Amniotic stem cell (primary cell): ENCODE measurements around the gene ARHGAP23.
"Not testable (repeated sequence)": the region's sequence is repeated elsewhere in the genome, so short reads cannot be mapped to it uniquely, and the experiment has no call there.

Experiments used
- DNase-seq: peaks from one replicate; lab custom pipeline; 2025; lab: John Stamatoyannopoulos, UW

Gene ARHGAP23

GRCh38 chr17:38491346-38492066, 63.2 kb downstream of the ARHGAP23 start:
- not testable (repeated sequence) for DNase-seq

- peak; percentile 56 for DNase-seq
Measured at GRCh38 chr17:38492067-38493040, 64.1 kb downstream of the ARHGAP23 start.

DNA sequence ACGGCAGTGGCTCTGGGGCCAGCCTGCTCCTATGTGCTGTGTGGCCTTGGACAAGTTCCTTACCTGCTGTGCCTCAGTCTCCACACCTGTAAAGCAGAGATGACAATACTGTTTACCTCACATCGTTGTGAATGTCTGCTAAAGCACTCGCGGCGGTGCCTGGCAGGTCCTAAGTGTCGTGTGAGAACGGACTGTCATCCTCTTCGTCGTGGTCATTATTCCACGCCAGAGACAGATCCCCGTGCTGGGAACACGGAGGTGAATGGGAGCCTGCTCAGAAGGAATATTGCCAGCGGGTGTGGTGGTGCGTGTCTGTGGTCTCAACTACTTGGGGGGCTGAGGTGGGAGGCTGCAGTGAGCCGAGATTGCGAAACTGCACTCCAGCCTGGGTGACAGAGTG, 65.9 kb downstream of the ARHGAP23 start:
- not testable (repeated sequence) for DNase-seq

DNA sequence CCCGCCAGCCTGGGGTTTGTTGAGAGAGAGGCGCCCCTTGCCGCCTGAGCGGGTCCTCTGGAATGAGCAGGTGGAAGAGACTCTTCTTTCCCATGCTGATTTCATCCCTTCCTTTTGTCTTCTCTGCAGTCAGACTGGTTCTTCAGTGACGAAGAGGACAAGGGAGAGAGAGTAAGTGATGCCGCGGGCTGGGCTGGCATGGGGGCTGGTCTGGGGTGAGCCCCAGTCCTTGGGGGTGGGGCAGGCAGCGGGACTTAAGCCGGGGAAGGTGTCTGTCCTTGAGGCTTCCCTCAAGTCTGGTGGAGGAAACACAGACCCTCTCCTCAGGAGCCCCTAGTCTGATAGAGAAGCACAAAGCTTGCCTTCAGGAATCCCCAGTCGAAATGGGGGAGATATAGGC, 69.4 kb downstream of the ARHGAP23 start:
- not testable (repeated sequence) for DNase-seq

DNA sequence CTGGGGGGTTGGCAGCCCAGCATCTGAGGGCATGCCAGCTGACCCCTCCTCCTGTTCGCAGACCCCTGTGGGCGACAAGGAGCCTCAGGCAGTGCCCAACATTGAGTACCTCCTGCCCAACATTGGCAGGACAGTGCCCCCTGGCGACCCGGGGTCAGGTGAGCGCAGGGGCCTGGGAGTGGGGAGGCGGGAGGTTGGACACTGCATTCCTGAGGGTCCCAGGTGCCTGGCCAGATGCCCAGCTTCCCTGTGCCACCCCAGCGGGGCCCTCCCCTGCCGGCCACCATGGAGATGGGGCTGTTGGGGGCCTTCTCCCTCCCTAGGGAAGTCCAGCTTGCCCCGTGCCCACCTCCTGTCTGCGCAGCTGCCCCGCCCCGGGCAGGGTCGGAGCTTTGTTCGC, 70.1 kb downstream of the ARHGAP23 start:
- DNase-seq, result no peak

- DNase-seq, result not testable (repeated sequence)
Measured at GRCh38 chr17:38499230-38499629, 71.0 kb downstream of the ARHGAP23 start.

GRCh38 chr17:38501718-38502117, 73.5 kb downstream of the ARHGAP23 start:
- not testable (repeated sequence) for DNase-seq

DNA sequence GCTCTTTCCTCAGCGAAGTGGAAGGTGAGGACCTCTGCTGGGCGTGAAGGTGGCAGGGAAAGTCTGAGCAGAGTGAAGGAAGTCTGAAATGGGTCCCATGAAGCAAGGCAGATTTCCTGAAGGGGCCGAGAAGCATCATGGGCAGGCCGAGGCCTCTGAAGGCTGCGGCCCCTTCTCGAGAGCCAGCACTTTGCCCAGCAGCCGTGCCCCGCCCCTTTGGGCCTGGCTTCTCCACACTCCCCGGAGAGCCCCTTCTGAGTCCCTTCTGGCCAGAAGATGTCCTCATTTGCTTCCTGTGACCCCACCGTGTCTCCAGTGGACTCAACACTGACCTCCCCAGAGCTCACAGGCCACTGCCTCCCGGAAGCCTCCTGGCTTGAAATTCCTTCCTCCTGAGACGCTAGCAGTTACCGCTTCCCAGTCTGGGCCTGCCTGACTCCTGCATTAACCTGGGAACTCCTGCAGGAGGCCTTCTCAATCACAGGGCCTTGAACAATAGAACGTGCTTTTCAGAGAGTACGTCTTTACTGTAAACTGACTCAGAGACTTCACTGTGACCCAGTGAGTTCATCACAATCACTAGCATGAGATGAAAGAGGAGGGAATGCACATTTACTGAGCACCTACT, 75.1 kb downstream of the ARHGAP23 start:
- DNase-seq, result not testable (repeated sequence)

- DNase-seq, result no peak
Measured at GRCh38 chr17:38504216-38504615, 76.0 kb downstream of the ARHGAP23 start.

- DNase-seq, result no peak
Measured at GRCh38 chr17:38507436-38507835, 79.2 kb downstream of the ARHGAP23 start.

GRCh38 chr17:38507921-38508569, 79.8 kb downstream of the ARHGAP23 start:
- no peak for DNase-seq

GRCh38 chr17:38508570-38508950, 80.3 kb downstream of the ARHGAP23 start:
- DNase-seq, result no peak

GRCh38 chr17:38508954-38509771, 80.9 kb downstream of the ARHGAP23 start:
- peak; percentile 90 for DNase-seq

DNA sequence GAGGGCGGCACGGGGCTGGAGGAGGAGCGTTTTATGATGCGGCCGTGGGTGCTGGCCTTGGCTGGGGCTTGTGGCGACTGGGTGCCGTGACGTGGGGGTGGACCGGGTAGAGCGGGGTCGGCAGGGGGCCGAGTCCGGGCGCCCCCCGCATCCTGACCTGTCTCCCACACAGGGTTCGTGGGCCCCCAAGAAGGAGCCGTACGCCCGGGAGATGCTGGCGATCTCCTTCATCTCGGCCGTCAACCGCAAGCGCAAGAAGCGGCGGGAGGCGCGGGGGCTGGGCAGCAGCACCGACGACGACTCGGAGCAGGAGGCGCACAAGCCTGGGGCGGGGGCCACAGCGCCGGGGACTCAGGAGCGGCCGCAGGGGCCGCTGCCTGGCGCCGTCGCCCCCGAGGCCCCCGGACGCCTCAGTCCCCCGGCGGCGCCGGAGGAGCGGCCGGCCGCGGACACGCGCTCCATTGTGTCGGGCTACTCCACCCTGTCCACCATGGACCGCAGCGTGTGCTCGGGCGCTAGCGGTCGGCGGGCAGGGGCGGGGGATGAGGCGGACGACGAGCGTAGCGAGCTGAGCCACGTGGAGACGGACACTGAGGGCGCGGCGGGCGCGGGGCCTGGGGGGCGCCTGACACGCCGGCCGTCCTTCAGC, 81.6 kb downstream of the ARHGAP23 start:
- DNase-seq, result no peak

- no peak for DNase-seq
Measured at GRCh38 chr17:38510421-38511149, 82.3 kb downstream of the ARHGAP23 start.

DNA sequence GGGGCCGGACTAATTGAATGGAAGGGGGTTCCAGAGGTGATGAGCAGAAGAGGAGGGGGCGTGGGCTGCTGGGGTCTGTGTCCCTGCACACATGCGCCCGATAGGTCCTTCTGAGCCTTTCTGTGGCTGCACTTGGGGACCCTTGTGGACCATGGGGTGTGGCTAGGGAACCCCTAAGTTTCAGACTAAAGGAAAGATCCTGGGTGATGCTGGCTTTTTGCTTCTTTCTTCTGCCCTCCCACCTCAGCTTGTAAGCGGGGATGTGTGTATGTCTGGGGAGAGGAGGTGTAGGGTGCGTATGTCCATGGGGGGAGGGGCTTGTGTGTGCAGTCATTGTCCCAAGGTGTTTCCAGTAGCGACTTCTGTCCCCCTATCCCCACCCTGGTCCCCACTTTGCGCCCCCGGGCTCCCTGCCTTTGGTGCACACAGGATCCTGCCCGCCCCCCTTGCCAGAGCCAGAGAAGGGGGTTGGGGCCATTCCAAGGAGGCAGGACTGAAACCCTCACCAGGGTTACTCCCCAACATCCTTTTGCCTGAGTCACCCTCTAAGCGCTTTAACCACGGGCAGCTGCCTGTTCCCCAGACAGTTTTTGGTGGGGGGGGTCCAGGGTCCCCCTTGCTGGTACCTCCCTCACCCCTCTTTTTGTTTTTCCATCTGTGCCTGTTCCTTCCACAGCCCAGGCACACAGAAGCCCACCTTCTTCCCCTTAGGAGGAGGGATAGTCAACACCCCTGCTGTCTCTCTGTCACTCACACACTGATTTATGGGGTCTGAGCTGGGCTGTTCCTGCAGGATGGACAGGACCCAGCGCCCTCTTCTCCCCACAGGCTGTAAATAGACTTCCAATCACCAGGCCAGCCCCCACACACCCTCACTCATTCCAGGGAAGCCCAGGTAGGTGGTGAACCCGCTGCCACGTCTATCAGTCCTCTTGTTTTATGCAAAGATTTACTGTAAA, 83.2 kb downstream of the ARHGAP23 start:
- DNase-seq, result peak; percentile 27

GRCh38 chr17:38512473-38513058, 84.3 kb downstream of the ARHGAP23 start:
- DNase-seq, result no peak

DNA sequence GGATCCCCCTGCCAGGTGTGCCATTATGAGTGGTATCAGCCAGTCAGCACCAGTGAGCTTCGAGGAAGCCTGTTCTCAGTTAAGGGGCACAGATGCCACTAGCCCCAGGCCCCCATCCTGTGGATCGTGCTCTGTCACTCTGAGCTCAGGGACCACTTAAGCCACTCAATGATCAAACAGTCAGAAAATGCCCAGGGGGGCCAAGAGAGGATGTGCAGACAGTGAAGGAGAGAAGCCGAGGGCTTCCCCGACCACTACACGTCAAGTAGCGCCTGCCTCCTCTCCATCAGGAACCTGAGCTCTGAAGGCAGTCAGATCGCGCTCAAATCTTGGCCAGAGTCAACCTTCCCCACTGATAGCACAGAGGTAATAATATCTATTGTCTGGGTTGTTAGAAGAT, 98.3 kb downstream of the ARHGAP23 start:
- not testable (repeated sequence) for DNase-seq
